Fibroblast of lung (primary cell): Measurements from ENCODE around the gene GALNT1. TPM values are rescaled to one million over a fixed set of nuclear protein-coding genes. Genes with fewer than 3 reads are reported as not detected.

ENCODE experiments used
- DNase-seq, 2 donors: peaks; one replicate each; pipeline versions ENCODE4 v3.0.0 to v3.0.0-alpha.2; 2010; ENCODE audit warnings: low read depth in 2 of 2
- H2AFZ ChIP-seq: 2 replicates; pipeline ENCODE4 v1.5.1; 2012; ENCODE audit warnings: low read length, control low read depth, inconsistent platforms
- H3K27ac ChIP-seq: 2 replicates; pipeline ENCODE4 v1.5.1; 2011; ENCODE audit warnings: low read length, control low read depth; ENCODE audit not compliant: insufficient read depth
- H3K27me3 ChIP-seq: 2 replicates; pipeline ENCODE4 v1.5.1; 2011; ENCODE audit warnings: mild to moderate bottlenecking, low read length; ENCODE audit not compliant: control insufficient read depth, insufficient read depth
- H3K36me3 ChIP-seq: 2 replicates; pipeline ENCODE4 v1.5.1; 2011; ENCODE audit warnings: low read length; ENCODE audit not compliant: control insufficient read depth, insufficient read depth
- H3K4me1 ChIP-seq: 2 replicates; pipeline ENCODE4 v1.5.1; 2011; ENCODE audit warnings: low read length; ENCODE audit not compliant: control insufficient read depth, insufficient read depth; ENCODE audit errors: extremely low read depth
- H3K4me2 ChIP-seq: 2 replicates; pipeline ENCODE4 v1.5.1; 2011; ENCODE audit warnings: low read length, control low read depth; ENCODE audit not compliant: insufficient read depth; ENCODE audit errors: extremely low read depth
- H3K4me3 ChIP-seq, 4 experiments: fragments of 200-600 bp in 1 of 4; sonication (generic) in 1 of 4; replicated peaks in 1 of 4; 2 replicates each; pipeline ENCODE4 v1.5.1; 2011 to 2016; ENCODE audit warnings: low read length in 4 of 4, low read depth in 3 of 4, mild to moderate bottlenecking in 3 of 4, control low read depth in 2 of 4, inconsistent platforms in 1 of 4, mixed read lengths in 1 of 4; ENCODE audit not compliant: insufficient read depth in 1 of 4; ENCODE audit errors: control extremely low read depth in 1 of 4
- H3K79me2 ChIP-seq: 2 replicates; pipeline ENCODE4 v1.5.1; 2012; ENCODE audit warnings: mild to moderate bottlenecking, low read length, inconsistent platforms; ENCODE audit not compliant: control insufficient read depth, insufficient read depth
- H3K9ac ChIP-seq: 2 replicates; pipeline ENCODE4 v1.5.1; 2011; ENCODE audit warnings: mild to moderate bottlenecking, low read length, control low read depth; ENCODE audit not compliant: insufficient read depth
- H3K9me3 ChIP-seq: 2 replicates; pipeline ENCODE4 v1.5.1; 2012; ENCODE audit warnings: low read depth, low read length; ENCODE audit not compliant: control insufficient read depth, insufficient read depth
- H4K20me1 ChIP-seq: 2 replicates; pipeline ENCODE4 v1.5.1; 2011; ENCODE audit warnings: low read length; ENCODE audit not compliant: control insufficient read depth, insufficient read depth; ENCODE audit errors: extremely low read depth
- CTCF ChIP-seq, 2 donors: IDR thresholded peaks in 1 of 2; conservative IDR thresholded peaks in 1 of 2; 1 replicate in 1 of 2; 2 replicates in 1 of 2; pipeline ENCODE4 v1.5.1; 2011 to 2012; ENCODE audit warnings: low read length in 2 of 2, control low read depth in 1 of 2, inconsistent platforms in 1 of 2, low read depth in 1 of 2, mild to moderate bottlenecking in 1 of 2
- EZH2 ChIP-seq: IDR thresholded peaks from 2 replicates; pipeline ENCODE4 v1.5.1; 2012; ENCODE audit warnings: low read length, control low read depth, mild to moderate bottlenecking; ENCODE audit errors: missing control alignments
- polyA plus RNA-seq, 2 donors: library from polyadenylated mRNA; depleted of rRNA in 1 of 2; stranded (reverse) in 1 of 2; unstranded in 1 of 2; fragments of >200 nt; gene quantifications; 2 replicates each; pipeline ENCODE4 v1.2.1, GENCODE V29; 2011 to 2012; ENCODE audit warnings: missing spikeins in 1 of 2
- total RNA-seq: library from RNA; depleted of rRNA; stranded (reverse); fragments of >200 nt; gene quantifications from 2 replicates; pipeline ENCODE4 v1.2.1, GENCODE V29; 2014

Gene GALNT1
- total and polyA plus RNA-seq, 2 donors (not counting 1 experiment from before 2014, with no cell fraction given) = 31.7 to 53.3 TPM

DNA sequence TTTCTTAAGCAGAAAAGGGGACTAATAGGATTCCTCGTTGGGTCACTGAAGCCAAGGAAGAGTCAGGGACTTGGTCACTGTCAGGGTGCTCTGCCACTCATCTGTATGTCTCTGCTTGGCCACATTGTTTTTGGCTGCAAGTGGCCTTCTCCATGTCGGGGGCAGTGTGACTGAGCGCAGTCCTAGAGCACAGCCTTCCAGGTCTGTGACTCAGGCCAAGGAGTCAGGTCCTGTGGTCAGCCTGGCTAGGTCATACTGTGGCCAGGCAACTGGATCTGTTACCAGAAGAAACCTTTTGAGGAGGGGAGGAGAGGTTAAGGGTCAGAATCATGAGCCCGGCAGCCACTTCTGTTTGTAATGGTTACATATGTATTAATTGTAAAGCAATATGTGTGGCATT, 61.3 kb downstream of the GALNT1 start:
- Histone ChIP-seq H3K9me3 (no peaks in the 10 kb centered on the region), H2AFZ (no peak overlapping the region), H3K4me2 (no peak overlapping the region), H3K36me3 (no peaks in the 10 kb centered on the region), H4K20me1 (no peaks in the 10 kb centered on the region), H3K9ac (no peak overlapping the region), H3K27me3 (no peaks in the 10 kb centered on the region), H3K4me1 (no peaks in the 10 kb centered on the region), H3K79me2 (no peaks in the 10 kb centered on the region), H3K4me3 (no peak overlapping the region), H3K27ac (no peak overlapping the region)
- TF ChIP-seq CTCF (conservative IDR thresholded peaks at IDR 0.05 in 1 of 2, IDR thresholded peaks at IDR 0.05 in 1 of 2; ENCODE audit: low read depth in 1 of 2, low read length in 2 of 2) (no peak), EZH2 (no peak)
- peak in 1 of 2 donors; percentile 11 for DNase-seq

DNA sequence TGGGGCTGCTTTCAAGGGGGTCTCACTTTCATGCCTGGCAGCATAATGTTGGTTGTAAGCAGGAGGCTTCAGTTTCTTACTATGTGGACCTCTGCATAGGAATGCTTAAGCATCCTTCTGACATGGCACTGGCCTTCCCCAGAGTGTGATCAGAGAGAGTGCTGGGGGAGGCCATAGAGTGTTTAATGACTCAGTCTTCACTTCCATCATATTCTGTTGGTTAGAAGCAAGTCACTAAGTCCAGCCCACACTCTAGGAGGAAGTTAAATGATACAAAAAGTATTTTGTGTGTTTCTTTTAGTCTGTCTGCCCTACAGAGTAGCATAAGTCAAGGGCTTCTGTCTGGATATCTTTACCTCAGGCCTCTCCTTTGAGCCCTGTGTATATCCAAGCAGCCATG, 64.9 kb downstream of the GALNT1 start:
- Histone ChIP-seq H2AFZ (no peak overlapping the region), H3K79me2 (no peaks in the 10 kb centered on the region), H3K4me3 (no peak overlapping the region), H3K36me3 (no peaks in the 10 kb centered on the region), H3K27ac (no peak overlapping the region), H3K4me2 (no peak overlapping the region), H4K20me1 (no peaks in the 10 kb centered on the region), H3K9ac (no peak overlapping the region), H3K27me3 (no peaks in the 10 kb centered on the region), H3K9me3 (no peaks in the 10 kb centered on the region), H3K4me1 (no peaks in the 10 kb centered on the region)
- TF ChIP-seq EZH2 (no peak), CTCF (conservative IDR thresholded peaks at IDR 0.05 in 1 of 2, IDR thresholded peaks at IDR 0.05 in 1 of 2; ENCODE audit: low read depth in 1 of 2, low read length in 2 of 2) (no peak)
- DNase-seq = peak in 1 of 2 donors; percentile 7

- H3K4me3 ChIP-seq = no peak overlapping the region
- no peaks in the 10 kb centered on the region for H3K27me3 ChIP-seq
- no peaks in the 10 kb centered on the region for H3K79me2 ChIP-seq
- no peaks in the 10 kb centered on the region for H3K9me3 ChIP-seq
- H3K4me1 ChIP-seq = no peaks in the 10 kb centered on the region
- H3K36me3 ChIP-seq = no peaks in the 10 kb centered on the region
- no peak for DNase-seq
- no peak for TF ChIP-seq EZH2
- no peak for TF ChIP-seq CTCF (conservative IDR thresholded peaks at IDR 0.05 in 1 of 2, IDR thresholded peaks at IDR 0.05 in 1 of 2; ENCODE audit: low read depth in 1 of 2, low read length in 2 of 2)
- no peak overlapping the region for H2AFZ ChIP-seq
- no peak overlapping the region for H3K4me2 ChIP-seq
- no peak overlapping the region for H3K27ac ChIP-seq
- H4K20me1 ChIP-seq = no peaks in the 10 kb centered on the region
- no peak overlapping the region for H3K9ac ChIP-seq
These were observed 72.0 kb downstream of the GALNT1 start for GRCh38 chr18:35653392-35654135.
